WTC11 (cell line): ENCODE measurements around the gene MRPL33. TPM values are rescaled to one million over a fixed set of nuclear protein-coding genes. Genes with fewer than 3 reads are reported as not detected.

Experiments used
- ATAC-seq: fragments of 200-7000 bp; cut with Tn5 transposase; 2 replicates; pipeline ENCODE4 v1.10.0; 2021; ENCODE audit warnings: mild to moderate bottlenecking, moderate library complexity
- CTCF ChIA-PET: fragments of 300-600 bp; sonication (Branson Sonifier 250); formaldehyde crosslinking; loops from one replicate; lab custom pipeline; 2021; ENCODE audit warnings: antibody characterized with exemption; lab: Charles Lee
- POLR2A ChIA-PET: fragments of 350-600 bp; sonication (Branson Sonifier 250); formaldehyde crosslinking; loops from one replicate; lab custom pipeline; 2021; ENCODE audit warnings: antibody characterized with exemption; lab: Charles Lee
- DNase-seq: peaks from one replicate; pipeline ENCODE4 v3.0.0; 2021; ENCODE audit warnings: low spot score
- H3K27ac Mint-ChIP-seq: 2 replicates; pipeline ENCODE4 v1.8.0; 2021; ENCODE audit warnings: mixed read lengths
- H3K27me3 Mint-ChIP-seq: 2 replicates; pipeline ENCODE4 v1.8.0; 2021; ENCODE audit warnings: low read depth, mild to moderate bottlenecking, moderate library complexity, mixed read lengths
- H3K36me3 Mint-ChIP-seq: 2 replicates; pipeline ENCODE4 v1.8.0; 2021; ENCODE audit warnings: mixed read lengths
- H3K4me1 Mint-ChIP-seq: 2 replicates; pipeline ENCODE4 v1.8.0; 2022; ENCODE audit warnings: mixed read lengths
- H3K4me3 Mint-ChIP-seq: 2 replicates; pipeline ENCODE4 v1.8.0; 2021; ENCODE audit warnings: mild to moderate bottlenecking, moderate library complexity, mixed read lengths
- H3K9me3 Mint-ChIP-seq: 2 replicates; pipeline ENCODE4 v1.8.0; 2021; ENCODE audit warnings: mixed read lengths
- AR ChIP-seq: fragments of 250-450 bp; sonication (Bioruptor Pico); IDR thresholded peaks from 2 replicates; pipeline ENCODE4 v1.9.0; 2021; ENCODE audit warnings: mild to moderate bottlenecking
- ATF3 ChIP-seq: sonication (generic); formaldehyde crosslinking; conservative IDR thresholded peaks from 2 replicates; pipeline ENCODE4 v1.8.1; 2022; ENCODE audit warnings: mild to moderate bottlenecking, missing genetic modification reagents
- CTCF ChIP-seq: fragments of 200-600 bp; IDR thresholded peaks from 2 replicates; pipeline ENCODE4 v1.8.0; 2022; ENCODE audit warnings: antibody characterized with exemption
- E2F5 ChIP-seq: sonication (generic); formaldehyde crosslinking; IDR thresholded peaks from 2 replicates; pipeline ENCODE4 v1.8.1; 2022; ENCODE audit warnings: mild to moderate bottlenecking, moderate library complexity, missing genetic modification reagents
- EMX1 ChIP-seq: fragments of 250-450 bp; sonication (Bioruptor Pico); IDR thresholded peaks from 2 replicates; pipeline ENCODE4 v1.8.0; 2021; ENCODE audit warnings: mild to moderate bottlenecking
- GABPB1 ChIP-seq: sonication (generic); formaldehyde crosslinking; IDR thresholded peaks from 2 replicates; pipeline ENCODE4 v1.8.1; 2023; ENCODE audit warnings: mild to moderate bottlenecking, missing genetic modification reagents
- PRDM15 ChIP-seq: sonication (generic); formaldehyde crosslinking; IDR thresholded peaks from 2 replicates; pipeline ENCODE4 v1.8.0; 2022; ENCODE audit warnings: missing genetic modification reagents
- ZNF425 ChIP-seq: fragments of 250-450 bp; sonication (Bioruptor Pico); conservative IDR thresholded peaks from 2 replicates; pipeline ENCODE4 v1.9.0; 2021; ENCODE audit warnings: mild to moderate bottlenecking
- ZNF512 ChIP-seq: sonication (generic); formaldehyde crosslinking; IDR thresholded peaks from 2 replicates; pipeline ENCODE4 v1.8.1; 2022; ENCODE audit warnings: missing genetic modification reagents, borderline replicate concordance
- ZNF532 ChIP-seq: fragments of 250-450 bp; sonication (Bioruptor Pico); IDR thresholded peaks from 2 replicates; pipeline ENCODE4 v1.9.0; 2021; ENCODE audit warnings: mild to moderate bottlenecking, borderline replicate concordance
- ZNF671 ChIP-seq: fragments of 250-450 bp; sonication (Bioruptor Pico); IDR thresholded peaks from 2 replicates; pipeline ENCODE4 v1.8.0; 2021; ENCODE audit warnings: mild to moderate bottlenecking
- total RNA-seq: library from RNA; stranded (reverse); gene quantifications from 3 replicates; pipeline ENCODE4 v1.2.3, GENCODE V29; 2021

The MRPL33 gene
- total RNA-seq, 1 experiment from 2014 or later, result 52.5 TPM

- DNase-seq, result no peak
- POLR2A ChIA-PET, result no interaction called here
- no peak for TF ChIP-seq ZNF671 (CRISPR knock-in tag)
- TF ChIP-seq ZNF425 (CRISPR knock-in tag), result no peak
- no peak for TF ChIP-seq E2F5 (CRISPR knock-in tag)
- no peak for TF ChIP-seq ZNF532 (CRISPR knock-in tag)
- TF ChIP-seq AR (CRISPR knock-in tag), result no peak
- TF ChIP-seq ATF3 (CRISPR knock-in tag), result no peak
- no peak for TF ChIP-seq GABPB1 (CRISPR knock-in tag)
- TF ChIP-seq PRDM15 (CRISPR knock-in tag), result no peak
- no peak for TF ChIP-seq EMX1 (CRISPR knock-in tag)
- no peak for TF ChIP-seq CTCF
- no peak for TF ChIP-seq ZNF512 (CRISPR knock-in tag)
- TF ChIP-seq, all 79 proteins: peak for 0
- ATAC-seq, result no peak
- CTCF ChIA-PET, result no interaction called here
- Mint-ChIP-seq H3K36me3 (no peaks in the 10 kb centered on the region), H3K4me3 (no peak overlapping the region), H3K4me1 (no peaks in the 10 kb centered on the region), H3K9me3 (no peaks in the 10 kb centered on the region), H3K27ac (no peak overlapping the region), H3K27me3 (no peaks in the 10 kb centered on the region; the same call in 1 of the 2 replicates)
Measured at GRCh38 chr2:27811768-27812167, 40.2 kb downstream of the MRPL33 start.
